CD4-positive, CD25-positive, alpha-beta regulatory T cell (primary cell): ENCODE data around the gene ATP2A3. TPM values are rescaled to one million over a fixed set of nuclear protein-coding genes. Genes with fewer than 3 reads are reported as not detected.

Experiments
- ATAC-seq, 2 donors: fragments of 150-1000 bp; cut with Tn5 transposase; one replicate each; pipeline ENCODE4 v1.10.0; 2021; ENCODE audit warnings: low read depth in 2 of 2, moderate number of reproducible peaks in 2 of 2, moderate library complexity in 1 of 2
- DNase-seq, 3 donors: peaks; one replicate each; pipeline versions ENCODE4 v3.0.0 to v3.0.0-alpha.2; 2012 to 2022; ENCODE audit warnings: mixed read lengths in 1 of 3
- H3K27ac ChIP-seq: one replicate; pipeline ENCODE4 v1.7.0; 2013; ENCODE audit warnings: mild to moderate bottlenecking, low read length; ENCODE audit not compliant: insufficient read depth, poor library complexity, severe bottlenecking
- H3K27me3 ChIP-seq: one replicate; pipeline ENCODE4 v1.7.0; 2013; ENCODE audit warnings: low read length; ENCODE audit not compliant: control insufficient read depth, insufficient read depth
- H3K36me3 ChIP-seq: one replicate; pipeline ENCODE4 v1.7.0; 2013; ENCODE audit warnings: mild to moderate bottlenecking, low read length, moderate library complexity; ENCODE audit not compliant: control insufficient read depth, insufficient read depth
- H3K4me1 ChIP-seq: 2 replicates; pipeline ENCODE4 v1.7.0; 2013; ENCODE audit warnings: mild to moderate bottlenecking, low read length; ENCODE audit not compliant: insufficient read depth, control insufficient read depth, poor library complexity, severe bottlenecking
- H3K4me3 ChIP-seq: one replicate; pipeline ENCODE4 v1.7.0; 2013; ENCODE audit warnings: low read depth, mild to moderate bottlenecking, low read length, moderate library complexity
- H3K9me3 ChIP-seq, 2 experiments: 1 replicate in 1 of 2; 2 replicates in 1 of 2; pipeline ENCODE4 v1.7.0; 2013; ENCODE audit warnings: low read length in 2 of 2, mild to moderate bottlenecking in 1 of 2, moderate library complexity in 1 of 2; ENCODE audit not compliant: control insufficient read depth in 2 of 2
- H3K27ac Mint-ChIP-seq, 3 donors: one replicate each; pipeline ENCODE4 v1.8.0; 2020 to 2022; ENCODE audit warnings: mild to moderate bottlenecking in 3 of 3, mixed read lengths in 3 of 3, moderate library complexity in 2 of 3
- H3K27me3 Mint-ChIP-seq: one replicate; pipeline ENCODE4 v1.8.0; 2022; ENCODE audit warnings: mild to moderate bottlenecking, mixed read lengths
- H3K36me3 Mint-ChIP-seq: one replicate; pipeline ENCODE4 v1.8.0; 2020; ENCODE audit warnings: mixed read lengths
- H3K4me1 Mint-ChIP-seq, 4 donors: one replicate each; pipeline ENCODE4 v1.8.0; 2020 to 2022; ENCODE audit warnings: mixed read lengths in 4 of 4, mild to moderate bottlenecking in 1 of 4
- H3K4me3 Mint-ChIP-seq, 4 donors: one replicate each; pipeline ENCODE4 v1.8.0; 2020 to 2022; ENCODE audit warnings: mild to moderate bottlenecking in 4 of 4, mixed read lengths in 4 of 4, moderate library complexity in 3 of 4
- H3K9me3 Mint-ChIP-seq, 7 donors: one replicate each; pipeline ENCODE4 v1.8.0; 2020 to 2022; ENCODE audit warnings: mixed read lengths in 7 of 7, mild to moderate bottlenecking in 3 of 7, moderate library complexity in 2 of 7
- polyA plus RNA-seq, 4 donors: library from polyadenylated mRNA; unstranded; fragments of 300-500 nt; fragmentation: Illumina TruSeq; gene quantifications; one replicate each; pipeline ENCODE4 v1.2.3, GENCODE V29; 2021
- total RNA-seq: library from RNA; stranded (reverse); gene quantifications from one replicate; pipeline ENCODE4 v1.2.3, GENCODE V29; 2022

ATP2A3 gene
- total and polyA plus RNA-seq, 5 donors from 2014 or later: 33.5 to 306 (median 43.8) TPM

DNA sequence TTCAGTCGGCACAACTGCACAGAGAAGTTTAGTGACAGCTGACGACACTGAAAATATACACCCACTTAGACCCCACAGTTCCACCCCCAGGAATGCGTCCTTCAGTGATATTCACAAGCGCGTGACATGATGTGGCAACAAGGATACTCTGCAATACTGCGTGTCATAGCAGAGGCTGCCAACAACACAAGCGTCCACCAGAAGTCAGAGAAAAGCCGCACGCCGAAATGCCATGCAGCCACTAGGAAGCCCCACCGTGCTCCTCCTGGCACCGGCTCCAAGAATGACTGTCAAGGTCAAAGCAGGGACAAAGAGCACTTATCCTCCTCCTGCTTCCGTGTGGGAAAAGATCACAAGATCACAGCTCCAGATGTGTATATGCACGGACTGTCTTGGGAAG, 3.5 kb downstream of the ATP2A3 start:
- H3K27ac ChIP-seq: no peak overlapping the region
- no peaks in the 10 kb centered on the region for H3K9me3 Mint-ChIP-seq

GRCh38 chr17:3959921-3960601, 4.2 kb downstream of the ATP2A3 start:
- Histone ChIP-seq H3K27me3 (no peaks in the 10 kb centered on the region), H3K36me3 (peaks cover 31% of the 10 kb centered on the region), H3K4me1 (peaks cover 58% of the 10 kb centered on the region), H3K27ac (peak overlapping the region; percentile 37), H3K4me3 (no peak overlapping the region), H3K9me3 (no peaks in the 10 kb centered on the region)
- no peak for DNase-seq
- Mint-ChIP-seq H3K9me3 (no peaks in the 10 kb centered on the region), H3K36me3 (peaks cover 10% of the 10 kb centered on the region), H3K4me1 (peaks cover 25 to 80% (median 41%) of the 10 kb centered on the region in 4 donors), H3K4me3 (peak overlapping the region; percentile 70 to 96 (median 86)), H3K27ac (peak overlapping the region in 2 of 3 donors; percentile 87 to 96), H3K27me3 (no peaks in the 10 kb centered on the region)
- ATAC-seq: no peak

More for the DNA sequence above, 3.5 kb downstream of the ATP2A3 start:
- H3K4me3 Mint-ChIP-seq: peak overlapping the region; percentile 80 to 96 (median 93)
- no peaks in the 10 kb centered on the region for H3K27me3 ChIP-seq
- no peaks in the 10 kb centered on the region for H3K9me3 ChIP-seq
- DNase-seq (no peak), ATAC-seq (no peak)
- peaks cover 64% of the 10 kb centered on the region for H3K4me1 ChIP-seq
- H3K4me1 Mint-ChIP-seq: peaks cover 25 to 80% (median 45%) of the 10 kb centered on the region in 4 donors
- H3K36me3 Mint-ChIP-seq: peaks cover 10% of the 10 kb centered on the region
- no peaks in the 10 kb centered on the region for H3K27me3 Mint-ChIP-seq
- peak overlapping the region in 2 of 3 donors; percentile 87 to 96 for H3K27ac Mint-ChIP-seq
- H3K36me3 ChIP-seq: peaks cover 27% of the 10 kb centered on the region
- H3K4me3 ChIP-seq: no peak overlapping the region

GRCh38 chr17:3959295-3959899, 4.8 kb downstream of the ATP2A3 start:
- H3K36me3 Mint-ChIP-seq: peaks cover 10% of the 10 kb centered on the region
- H3K27ac Mint-ChIP-seq: peak overlapping the region; percentile 36 to 79 (median 77)
- H3K27me3 ChIP-seq: no peaks in the 10 kb centered on the region
- H3K9me3 Mint-ChIP-seq: no peaks in the 10 kb centered on the region
- H3K9me3 ChIP-seq: no peaks in the 10 kb centered on the region
- peak overlapping the region; percentile 37 for H3K27ac ChIP-seq
- H3K4me3 Mint-ChIP-seq: peak overlapping the region in 3 of 4 donors; percentile 5 to 96 (median 66)
- H3K4me1 ChIP-seq: peaks cover 54% of the 10 kb centered on the region
- DNase-seq (no peak), ATAC-seq (no peak)
- H3K27me3 Mint-ChIP-seq: no peaks in the 10 kb centered on the region
- H3K4me3 ChIP-seq: no peak overlapping the region
- H3K4me1 Mint-ChIP-seq: peaks cover 25 to 79% (median 39%) of the 10 kb centered on the region in 4 donors
- H3K36me3 ChIP-seq: peaks cover 31% of the 10 kb centered on the region

DNA sequence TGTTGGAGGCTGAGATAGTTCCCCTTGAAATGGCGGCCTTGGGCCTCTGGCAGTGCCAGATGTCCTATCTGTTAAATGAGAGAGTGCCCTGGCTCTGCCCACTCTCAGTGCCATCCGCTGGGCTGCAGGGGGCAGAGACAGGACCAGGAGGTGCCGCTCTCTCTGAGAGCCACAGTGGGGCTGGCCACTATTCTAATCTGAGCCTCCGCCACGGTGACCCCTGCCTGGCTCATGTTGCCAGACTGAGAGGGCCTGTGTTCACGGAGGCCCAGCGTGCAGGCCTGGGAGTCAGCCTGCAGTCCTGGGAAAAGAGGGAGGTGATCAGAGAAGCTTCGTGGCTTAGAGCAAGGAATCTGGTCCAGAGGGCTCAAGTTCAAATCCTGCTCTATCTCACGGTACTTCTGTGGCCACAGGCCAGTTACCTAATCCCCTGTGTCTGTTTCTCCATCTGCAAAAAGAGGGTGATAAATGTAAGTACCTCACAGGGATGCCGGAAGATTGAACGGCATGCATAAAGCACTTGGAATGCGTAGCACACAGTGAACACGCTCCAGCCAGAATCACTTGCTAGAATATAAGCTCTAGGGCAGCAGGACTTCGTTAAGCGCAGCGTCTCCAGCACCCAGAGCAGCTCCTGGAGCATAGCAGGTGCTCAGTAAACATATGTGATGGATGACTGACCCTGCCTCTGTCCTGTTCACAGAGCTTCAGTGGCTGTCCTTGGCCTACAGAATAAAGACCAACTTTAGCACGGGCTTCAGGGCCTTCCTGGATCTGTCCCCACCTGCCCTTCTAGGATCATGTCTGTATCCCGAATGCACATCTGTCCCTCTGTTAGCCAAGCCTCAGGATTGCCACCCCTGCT, 6.3 kb downstream of the ATP2A3 start:
- DNase-seq (no peak), ATAC-seq (no peak)
- H3K27me3 Mint-ChIP-seq: no peaks in the 10 kb centered on the region
- H3K27ac Mint-ChIP-seq: peak overlapping the region in 2 of 3 donors; percentile 47 to 82
- H3K36me3 ChIP-seq: peaks cover 40% of the 10 kb centered on the region
- no peak overlapping the region for H3K4me3 ChIP-seq
- H3K4me3 Mint-ChIP-seq: no peak overlapping the region
- no peak overlapping the region for H3K27ac ChIP-seq
- no peaks in the 10 kb centered on the region for H3K9me3 Mint-ChIP-seq
- peaks cover 25 to 76% (median 37%) of the 10 kb centered on the region in 4 donors for H3K4me1 Mint-ChIP-seq
- H3K27me3 ChIP-seq: no peaks in the 10 kb centered on the region
- peaks cover 49% of the 10 kb centered on the region for H3K4me1 ChIP-seq
- peaks cover 10% of the 10 kb centered on the region for H3K36me3 Mint-ChIP-seq
- no peaks in the 10 kb centered on the region for H3K9me3 ChIP-seq

GRCh38 chr17:3956983-3957382, 7.3 kb downstream of the ATP2A3 start:
- Histone ChIP-seq H3K27me3 (no peaks in the 10 kb centered on the region), H3K9me3 (no peaks in the 10 kb centered on the region), H3K36me3 (peaks cover 40% of the 10 kb centered on the region), H3K4me3 (peak overlapping the region; percentile 4), H3K27ac (no peak overlapping the region), H3K4me1 (peaks cover 39% of the 10 kb centered on the region)
- DNase-seq (no peak), ATAC-seq (no peak)
- no peaks in the 10 kb centered on the region for H3K27me3 Mint-ChIP-seq
- peak overlapping the region; percentile 47 to 93 (median 82) for H3K27ac Mint-ChIP-seq
- no peaks in the 10 kb centered on the region for H3K9me3 Mint-ChIP-seq
- H3K4me3 Mint-ChIP-seq: peak overlapping the region in 2 of 4 donors; percentile 44 to 68
- peaks cover 16 to 67% (median 27%) of the 10 kb centered on the region in 4 donors for H3K4me1 Mint-ChIP-seq
- H3K36me3 Mint-ChIP-seq: peaks cover 14% of the 10 kb centered on the region

DNA sequence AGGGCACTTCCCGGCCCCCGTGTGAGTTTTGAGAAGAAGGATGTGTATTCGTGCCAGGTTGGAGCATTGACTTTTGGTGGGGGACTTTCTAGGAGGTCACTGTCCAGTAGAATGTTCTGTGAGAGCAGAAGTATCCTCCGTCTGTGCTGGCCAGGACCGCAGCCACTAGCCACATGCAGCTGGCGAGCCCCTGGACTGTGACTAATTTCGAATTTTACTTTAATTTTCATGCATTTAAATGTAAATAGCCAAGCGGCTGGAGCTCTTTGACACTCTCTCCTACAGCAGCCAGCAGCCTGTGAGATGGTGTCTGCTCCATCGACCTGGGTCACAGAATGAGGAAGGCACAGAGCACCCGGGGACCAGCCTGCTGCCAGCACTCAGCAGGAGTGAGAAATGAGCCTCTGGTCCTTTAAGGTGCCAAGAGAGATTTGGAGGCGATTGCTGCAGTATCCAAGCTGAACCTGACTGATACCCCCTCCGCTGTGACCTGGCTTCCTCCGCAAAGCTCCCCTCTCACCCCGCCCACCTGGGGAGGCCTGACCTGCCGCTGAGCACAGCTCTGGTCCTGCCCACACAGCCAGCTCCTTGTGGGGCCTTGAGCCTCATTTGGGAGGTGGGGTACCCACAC, 7.8 kb downstream of the ATP2A3 start:
- Mint-ChIP-seq H3K27ac (peak overlapping the region; percentile 47 to 93 (median 51)), H3K9me3 (no peaks in the 10 kb centered on the region), H3K36me3 (peaks cover 14% of the 10 kb centered on the region), H3K27me3 (no peaks in the 10 kb centered on the region), H3K4me3 (peak overlapping the region in 2 of 4 donors; percentile 44 to 68), H3K4me1 (peaks cover 15 to 61% (median 23%) of the 10 kb centered on the region in 4 donors)
- Histone ChIP-seq H3K9me3 (no peaks in the 10 kb centered on the region), H3K4me3 (no peak overlapping the region), H3K27ac (no peak overlapping the region), H3K36me3 (peaks cover 44% of the 10 kb centered on the region), H3K27me3 (no peaks in the 10 kb centered on the region), H3K4me1 (peaks cover 33% of the 10 kb centered on the region)
- DNase-seq (no peak), ATAC-seq (no peak)

DNA sequence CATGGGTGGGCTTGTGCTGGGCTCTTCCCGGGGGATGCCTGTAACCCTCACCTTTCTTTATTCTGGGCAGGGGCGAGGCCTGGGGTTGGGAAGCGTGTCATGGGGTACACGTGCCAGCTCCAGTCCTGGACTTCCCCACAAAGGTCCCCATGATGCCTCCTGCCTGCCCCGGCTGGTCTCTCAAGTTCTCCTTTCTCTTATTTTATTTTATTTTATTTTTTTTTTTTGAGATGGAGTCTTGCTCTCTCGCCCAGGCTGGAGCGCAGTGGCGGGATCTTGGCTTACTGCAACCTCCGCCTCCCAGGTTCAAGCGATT, 8.6 kb downstream of the ATP2A3 start:
- H3K4me3 Mint-ChIP-seq: no peak overlapping the region
- no peaks in the 10 kb centered on the region for H3K9me3 ChIP-seq
- ATAC-seq (no peak), DNase-seq (no peak)
- peak overlapping the region in 1 of 3 donors; percentile 80 for H3K27ac Mint-ChIP-seq
- no peaks in the 10 kb centered on the region for H3K27me3 Mint-ChIP-seq
- peaks cover 13% of the 10 kb centered on the region for H3K36me3 Mint-ChIP-seq
- H3K27me3 ChIP-seq: no peaks in the 10 kb centered on the region
- H3K9me3 Mint-ChIP-seq: no peaks in the 10 kb centered on the region
- H3K4me1 Mint-ChIP-seq: peaks cover 13 to 53% (median 17%) of the 10 kb centered on the region in 4 donors
- peaks cover 25% of the 10 kb centered on the region for H3K4me1 ChIP-seq
- H3K36me3 ChIP-seq: peaks cover 50% of the 10 kb centered on the region
- no peak overlapping the region for H3K27ac ChIP-seq
- no peak overlapping the region for H3K4me3 ChIP-seq
